Stimulated activated CD8-positive, alpha-beta memory T cell treated with anti-CD3 and anti-CD28 coated beads, Interleukin-4, amount 100 ng/mL, for 24 hours (primary cell): Measurements from ENCODE around the gene LIMS2.

Experiments used
- DNase-seq: peaks from one replicate; pipeline ENCODE4 v3.0.0-alpha.2; 2020; ENCODE audit warnings: low read depth

Gene LIMS2

DNA sequence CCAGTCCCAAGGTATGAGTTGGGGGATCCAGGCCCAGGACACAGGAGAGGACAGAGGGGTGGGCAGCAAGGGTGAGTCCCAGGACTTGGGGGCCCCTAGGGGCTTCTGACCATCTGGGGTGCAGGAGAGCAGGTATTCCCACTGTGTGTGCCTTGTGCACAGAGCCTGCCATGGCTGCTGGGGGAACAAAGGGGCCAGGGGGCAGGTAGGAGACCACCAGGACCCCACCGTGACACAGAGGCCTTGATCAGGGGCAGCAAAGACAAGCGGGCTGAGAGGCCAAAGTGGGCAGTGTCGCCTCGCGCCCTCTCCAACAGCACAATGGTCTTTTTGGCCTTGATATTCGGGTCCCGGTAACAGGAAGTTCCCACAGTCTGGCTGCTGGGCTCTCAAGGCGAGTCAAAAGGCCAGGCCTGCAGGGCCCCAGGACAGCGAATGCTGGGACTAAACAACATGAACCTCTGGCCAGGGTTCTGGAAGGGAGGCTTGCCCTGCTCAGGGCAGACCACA is 41.7 kb downstream of the LIMS2 start:
- DNase-seq: no peak

DNA sequence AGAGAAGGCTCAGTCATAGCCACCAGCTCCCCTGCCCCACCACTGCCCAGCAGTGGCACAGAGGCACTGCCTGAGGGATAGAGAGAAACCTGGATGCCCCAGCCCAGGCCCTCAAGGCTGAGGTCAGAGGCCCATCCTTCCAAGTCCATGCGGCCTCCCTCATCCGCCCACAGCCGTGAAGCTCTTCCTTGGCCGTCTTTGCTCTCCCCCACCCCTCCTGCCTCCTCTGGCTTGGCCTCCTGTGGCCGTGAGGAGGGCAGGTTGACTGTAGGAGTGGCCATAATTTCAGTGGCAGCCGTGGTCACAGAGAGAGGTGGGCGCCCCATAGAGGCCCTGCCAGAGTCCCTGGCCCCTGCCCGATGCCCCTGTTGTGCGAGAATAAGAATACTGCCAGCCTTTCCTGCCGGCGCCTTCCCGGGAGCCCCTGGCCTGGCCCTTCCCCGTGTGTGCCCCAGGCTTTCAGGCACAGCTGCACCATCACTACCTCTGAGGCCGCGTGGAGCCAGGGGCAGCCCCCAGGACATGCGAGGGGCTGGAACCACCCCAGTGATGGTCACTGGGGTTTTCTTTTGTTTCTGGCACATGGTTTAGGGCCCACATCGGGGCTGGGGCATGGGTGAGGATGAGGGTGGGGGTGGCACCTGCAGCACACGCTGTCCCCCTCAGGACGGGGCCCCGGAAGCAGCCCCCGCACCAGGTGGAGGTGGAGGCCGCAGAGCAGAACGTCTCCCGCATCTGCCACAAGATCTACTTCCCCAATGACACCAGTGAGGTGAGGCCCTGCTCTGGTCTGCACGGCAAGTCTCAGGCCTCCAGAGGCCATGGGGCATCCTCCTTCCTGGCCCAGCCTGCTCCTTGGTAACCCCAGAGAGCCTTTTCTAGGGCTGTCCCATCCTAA is 42.5 kb downstream of the LIMS2 start:
- no peak for DNase-seq

DNA sequence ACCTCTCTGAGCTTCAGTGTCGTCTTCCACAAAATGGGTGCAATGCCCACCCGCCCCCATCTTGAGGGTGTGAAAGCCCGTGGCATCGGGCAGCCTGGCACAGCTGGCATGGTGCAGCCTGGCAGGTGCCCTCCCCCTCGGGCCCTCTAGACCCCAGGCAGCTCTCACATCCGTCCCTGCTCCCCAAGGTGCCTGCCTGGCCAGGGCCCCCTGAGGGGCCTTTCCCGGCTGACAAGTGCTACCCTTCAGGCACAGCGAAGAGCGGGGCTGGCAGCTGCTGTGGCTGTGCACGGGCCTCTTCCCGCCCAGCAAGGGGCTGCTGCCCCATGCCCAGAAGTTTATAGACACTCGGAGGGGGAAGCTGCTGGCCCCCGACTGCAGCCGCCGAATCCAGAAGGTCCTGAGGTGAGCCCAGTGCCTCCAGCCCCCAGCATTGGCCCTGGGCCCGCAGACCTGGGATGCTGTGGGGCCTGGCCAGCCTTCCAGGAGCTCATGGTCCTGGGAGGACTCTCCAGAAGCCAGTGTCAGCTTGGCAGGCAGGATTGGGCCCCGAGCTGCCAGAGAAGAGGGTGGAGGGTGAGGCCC is 43.2 kb downstream of the LIMS2 start:
- no peak for DNase-seq

DNA sequence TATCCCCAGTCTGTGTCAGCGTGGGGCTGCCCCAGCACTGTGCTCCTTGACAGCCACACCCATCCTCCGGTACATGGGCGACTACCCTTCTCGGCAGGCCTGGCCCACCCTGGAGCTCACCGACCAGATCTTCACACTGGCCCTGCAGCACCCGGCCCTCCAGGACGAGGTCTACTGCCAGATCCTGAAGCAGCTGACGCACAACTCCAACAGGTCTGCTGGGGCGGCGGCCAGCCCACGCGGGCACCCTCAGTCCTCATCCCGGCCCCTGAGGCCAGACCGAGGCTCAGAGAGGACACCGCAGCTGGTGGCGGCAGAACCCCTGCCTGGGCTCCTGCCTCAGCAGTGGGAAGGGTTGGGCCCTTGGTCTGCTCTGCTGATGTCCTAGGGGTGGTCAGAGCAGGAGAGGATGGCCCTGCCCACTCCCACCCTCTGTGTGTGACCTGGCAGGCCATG is 43.8 kb downstream of the LIMS2 start:
- DNase-seq: no peak

DNA sequence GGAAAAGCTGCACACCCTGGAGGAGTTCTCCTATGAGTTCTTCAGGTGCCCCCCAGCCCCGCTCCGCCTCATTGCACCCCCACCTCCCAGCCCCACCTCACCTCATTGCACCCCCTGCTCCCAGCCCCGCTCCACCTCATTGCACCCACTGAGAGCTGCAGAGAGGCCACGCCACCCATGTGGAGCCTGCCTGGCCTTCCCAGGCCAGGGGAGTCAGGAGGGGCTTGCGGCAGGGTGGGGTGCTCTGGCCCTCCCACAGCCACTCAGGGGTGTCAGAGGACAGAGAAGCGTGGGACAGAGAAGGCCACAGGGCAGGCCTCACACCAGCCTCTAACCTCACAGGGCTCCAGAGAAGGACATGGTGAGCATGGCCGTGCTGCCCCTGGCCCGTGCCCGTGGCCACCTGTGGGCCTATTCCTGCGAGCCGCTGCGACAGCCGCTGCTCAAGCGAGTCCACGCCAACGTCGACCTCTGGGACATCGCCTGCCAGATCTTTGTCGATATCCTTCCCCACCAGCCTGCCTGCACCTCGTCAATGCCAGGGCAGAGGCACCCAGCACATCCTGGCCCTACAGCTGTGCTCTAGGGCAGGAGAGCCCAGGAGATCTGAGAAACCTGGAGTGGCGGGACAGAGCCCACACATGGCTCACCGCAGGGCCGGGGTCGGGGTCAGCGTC is 44.3 kb downstream of the LIMS2 start:
- DNase-seq: no peak

DNA sequence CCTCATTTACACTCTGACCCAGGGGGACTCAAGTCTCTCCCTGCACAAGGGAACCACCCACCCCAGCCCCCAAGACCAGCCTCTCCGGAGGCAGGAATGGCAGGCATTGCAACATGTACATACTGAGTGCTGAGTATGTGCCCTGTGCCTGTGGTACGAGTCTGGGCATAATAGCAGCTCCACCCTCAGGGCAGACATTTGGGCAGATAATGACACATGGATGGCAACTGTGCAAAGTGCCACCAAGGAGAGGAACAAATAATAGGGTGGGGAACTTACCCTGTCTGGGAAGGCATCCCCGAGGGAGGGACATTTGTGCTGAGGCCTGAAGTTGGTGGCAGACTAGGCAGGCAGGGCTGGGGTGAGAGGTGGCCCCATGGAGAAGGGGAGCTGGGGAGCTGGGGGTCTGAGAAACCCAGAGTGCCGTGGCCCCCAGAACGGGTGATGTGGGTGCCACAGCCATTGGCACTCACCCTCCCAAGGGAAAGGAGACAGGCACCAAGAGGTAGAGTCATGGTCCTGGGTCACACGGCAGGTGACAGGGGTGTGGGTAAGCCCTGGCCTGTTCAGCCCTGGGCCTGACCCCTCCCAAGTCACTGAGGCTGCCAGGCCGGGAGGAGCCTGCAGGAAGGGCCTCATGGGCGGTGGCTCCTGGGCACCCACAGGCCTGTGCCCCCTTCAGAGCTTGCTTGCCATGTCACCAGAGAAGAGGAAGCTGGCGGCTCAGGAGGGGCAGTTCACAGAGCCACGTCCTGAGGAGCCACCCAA is 45.0 kb downstream of the LIMS2 start:
- DNase-seq: no peak

DNA sequence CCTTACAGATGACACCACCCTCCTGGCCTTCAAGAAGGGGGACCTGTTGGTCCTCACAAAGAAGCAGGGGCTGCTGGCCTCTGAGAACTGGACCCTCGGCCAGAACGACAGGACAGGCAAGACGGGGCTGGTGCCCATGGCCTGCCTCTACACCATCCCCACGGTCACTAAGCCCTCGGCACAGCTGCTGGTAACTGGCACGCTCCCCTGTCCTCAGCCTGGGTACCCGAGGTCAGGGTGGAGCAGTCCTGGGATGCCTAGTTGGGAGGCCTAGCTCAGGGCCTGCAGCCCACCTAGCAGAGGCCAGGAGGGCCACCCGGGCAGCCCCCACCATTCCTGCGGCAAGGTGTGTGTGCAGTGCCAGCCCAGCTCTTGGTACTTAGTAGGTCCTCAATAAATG is 45.7 kb downstream of the LIMS2 start:
- no peak for DNase-seq

DNA sequence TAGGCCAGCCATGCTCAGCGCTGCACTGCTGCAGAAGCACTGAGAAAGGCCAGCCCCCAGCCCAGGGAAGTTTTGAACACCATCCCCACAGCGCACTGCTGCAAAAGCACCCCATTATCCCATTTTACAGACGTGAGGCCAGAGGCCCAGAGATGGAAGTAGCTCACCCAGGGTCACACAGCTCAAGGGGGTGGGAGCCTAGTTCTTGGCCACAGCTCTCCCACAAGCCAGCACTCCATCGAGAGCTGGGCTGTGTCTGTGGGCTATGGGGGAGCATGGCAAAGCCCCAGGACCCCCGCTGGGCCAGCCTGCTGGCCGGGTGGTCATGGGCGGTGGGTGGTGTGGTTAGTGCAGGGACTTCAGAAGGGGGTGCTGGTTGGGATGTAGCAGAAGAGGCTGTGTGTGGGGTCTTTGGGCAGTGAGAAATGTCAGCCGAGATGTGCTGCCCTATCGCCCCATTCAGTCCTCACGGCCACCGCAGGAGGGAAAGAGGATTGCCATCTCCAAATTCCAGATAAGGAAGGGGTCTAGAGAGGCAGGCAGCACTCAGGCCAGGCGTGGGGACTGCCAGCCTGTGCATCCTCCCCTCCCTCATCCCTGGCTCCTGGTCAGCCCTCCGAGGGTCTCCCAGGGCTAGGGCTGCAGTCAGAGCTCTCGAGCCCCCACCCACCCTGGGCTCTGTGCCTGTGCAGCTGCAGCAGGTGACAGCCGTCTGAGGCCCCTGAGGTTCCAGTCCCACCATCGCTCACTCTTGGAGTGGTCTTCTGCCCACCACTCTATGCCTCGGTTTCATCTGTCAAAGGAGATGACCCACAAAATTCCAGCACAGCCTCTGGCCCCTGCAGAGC is 46.3 kb downstream of the LIMS2 start:
- no peak for DNase-seq

DNA sequence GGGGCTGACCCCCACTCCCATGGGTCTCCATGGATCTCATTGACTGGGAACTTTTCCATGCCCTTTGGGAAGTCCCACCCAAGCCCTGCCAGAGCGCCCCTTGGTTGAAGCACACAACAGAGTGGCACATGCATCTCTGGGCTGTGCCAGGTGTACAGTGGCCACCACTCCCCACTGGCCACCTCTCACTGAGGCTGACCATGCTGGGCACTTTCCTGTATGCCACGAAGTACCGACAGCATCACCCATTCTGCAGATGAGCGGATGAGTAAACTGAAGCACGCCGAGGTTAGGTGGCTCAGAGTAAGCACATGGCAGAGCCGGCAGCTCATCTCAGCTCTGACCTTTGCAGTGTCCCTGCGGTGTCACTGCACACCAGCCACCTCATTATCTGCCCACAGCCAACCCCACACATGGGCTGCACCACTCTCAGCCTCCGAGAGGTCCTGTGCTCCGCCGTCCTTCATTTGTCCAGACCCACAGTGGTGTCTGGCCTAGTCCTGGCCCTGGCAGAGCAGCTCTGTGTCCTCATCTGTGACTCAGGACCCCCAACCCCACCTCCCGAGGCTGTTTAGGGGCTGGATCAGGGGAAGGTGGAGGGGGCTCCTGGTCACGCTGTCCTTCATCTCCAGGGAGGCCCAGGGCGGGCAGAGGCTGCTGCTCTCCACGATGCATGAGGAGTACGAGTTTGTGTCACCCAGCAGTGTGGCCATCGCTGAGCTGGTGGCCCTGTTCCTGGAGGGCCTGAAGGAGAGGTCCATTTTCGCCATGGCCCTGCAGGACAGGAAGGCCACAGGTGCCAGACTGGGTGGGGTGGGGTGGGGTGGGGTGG is 47.4 kb downstream of the LIMS2 start:
- DNase-seq: no peak

DNA sequence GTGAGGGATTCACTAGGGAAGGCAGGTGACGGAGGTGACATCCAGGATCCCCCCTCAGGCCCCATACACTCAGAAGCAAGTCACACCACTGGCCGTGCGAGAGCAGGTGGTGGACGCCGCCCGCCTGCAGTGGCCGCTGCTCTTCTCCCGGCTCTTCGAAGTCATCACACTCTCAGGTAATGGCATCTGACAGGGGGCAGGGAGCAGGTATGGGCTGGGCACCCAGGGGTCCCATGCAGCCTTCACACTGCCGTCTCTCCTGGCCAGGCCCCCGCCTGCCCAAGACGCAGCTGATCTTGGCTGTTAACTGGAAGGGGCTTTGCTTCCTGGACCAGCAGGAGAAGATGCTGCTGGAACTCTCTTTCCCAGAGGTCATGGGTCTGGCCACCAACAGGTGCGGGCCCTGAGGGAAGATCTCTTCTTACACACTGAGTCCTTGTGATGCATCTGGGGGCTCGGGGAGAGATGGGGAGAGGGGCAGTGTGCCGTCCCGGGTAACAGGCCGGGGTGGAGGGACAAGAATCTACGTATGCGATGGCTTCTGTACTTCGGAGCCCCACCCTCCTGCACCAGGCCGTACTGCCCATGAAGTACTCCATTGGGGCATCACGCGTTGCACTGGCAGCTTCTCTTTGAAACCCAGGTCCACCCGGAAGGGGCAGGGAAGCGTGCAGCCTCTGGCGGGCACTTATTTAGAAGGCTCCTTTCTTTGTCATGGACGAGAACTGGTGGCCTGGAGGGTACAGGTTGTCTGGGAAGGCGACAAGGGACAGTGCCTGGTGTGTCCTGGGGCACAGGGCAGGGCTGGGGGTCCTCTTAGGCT is 48.2 kb downstream of the LIMS2 start:
- DNase-seq: no peak

DNA sequence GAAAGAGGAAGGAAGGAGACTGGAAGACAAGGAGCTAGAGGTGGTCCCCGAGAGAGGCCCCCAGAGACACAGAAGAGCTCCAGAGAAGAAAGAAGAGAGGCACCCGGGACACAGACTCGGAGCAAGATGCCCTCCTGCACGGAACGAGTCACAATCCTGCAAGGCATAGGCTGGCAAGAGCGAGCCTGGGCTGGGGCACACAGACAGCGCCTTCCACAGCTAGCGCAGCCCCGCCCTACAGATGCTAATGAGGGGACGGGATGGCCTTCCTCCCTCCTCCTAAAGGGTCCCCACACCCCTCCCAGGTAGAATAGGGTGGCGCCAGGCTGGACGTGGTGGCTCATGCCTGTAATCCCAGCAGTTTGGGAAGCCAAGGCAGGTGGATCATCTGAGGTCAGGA is 49.2 kb downstream of the LIMS2 start:
- DNase-seq: no peak

DNA sequence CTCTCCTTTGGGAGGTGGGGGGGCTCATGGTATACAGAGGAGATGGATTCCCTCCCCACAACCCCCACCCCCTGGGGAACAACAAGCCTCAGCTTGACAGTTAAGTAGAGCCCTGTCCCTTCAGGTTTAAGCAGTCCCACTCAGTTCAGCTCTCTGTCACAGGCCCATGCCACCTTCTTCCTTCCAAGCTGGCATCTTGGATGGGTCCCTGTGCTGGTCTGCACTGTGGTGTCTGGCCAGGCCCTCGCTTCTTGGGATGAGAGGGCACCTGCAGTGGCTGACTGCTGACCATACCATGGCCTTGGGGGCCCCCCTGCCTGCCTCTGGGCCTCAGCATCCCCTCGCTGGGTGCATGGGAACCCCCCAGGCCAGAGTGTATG is 49.8 kb downstream of the LIMS2 start:
- DNase-seq: no peak

DNA sequence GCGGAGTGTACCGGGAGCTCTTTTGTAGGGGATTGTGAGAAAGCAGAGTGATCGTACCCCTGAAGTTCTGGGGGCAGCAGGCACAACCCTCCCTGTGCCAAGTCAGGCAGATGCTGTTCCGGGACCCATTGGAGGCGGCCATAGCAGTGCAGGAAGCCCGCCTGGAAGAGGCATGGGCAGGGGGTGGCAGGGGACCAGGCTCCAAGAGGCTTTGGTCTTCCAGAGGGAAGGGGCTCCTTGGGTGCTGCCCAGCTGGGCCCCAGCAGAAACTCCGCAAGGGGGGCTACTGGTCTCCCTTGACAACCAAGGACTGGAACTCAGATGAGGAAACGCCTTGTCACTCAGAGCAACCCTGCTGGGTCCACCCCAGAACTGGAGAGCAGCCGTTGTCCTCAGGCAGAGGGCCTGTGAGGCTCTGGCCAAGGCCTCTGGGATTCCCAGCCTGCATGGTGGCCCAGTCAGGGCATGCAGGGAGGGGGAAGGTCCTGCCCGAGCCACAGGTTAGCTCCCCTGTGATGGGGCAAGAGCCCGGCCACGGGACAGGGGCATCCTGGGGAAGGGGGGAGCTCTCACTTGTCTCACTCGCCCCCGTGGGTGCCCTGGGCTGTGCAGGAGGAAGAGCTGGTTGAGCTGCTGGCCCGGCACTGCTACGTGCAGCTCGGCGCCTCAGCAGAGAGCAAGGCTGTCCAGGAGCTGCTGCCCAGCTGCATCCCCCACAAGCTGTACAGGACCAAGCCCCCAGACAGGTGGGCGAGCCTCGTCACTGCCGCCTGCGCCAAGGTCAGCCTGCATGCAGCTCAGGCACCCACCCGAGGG is 50.4 kb downstream of the LIMS2 start:
- no peak for DNase-seq

DNA sequence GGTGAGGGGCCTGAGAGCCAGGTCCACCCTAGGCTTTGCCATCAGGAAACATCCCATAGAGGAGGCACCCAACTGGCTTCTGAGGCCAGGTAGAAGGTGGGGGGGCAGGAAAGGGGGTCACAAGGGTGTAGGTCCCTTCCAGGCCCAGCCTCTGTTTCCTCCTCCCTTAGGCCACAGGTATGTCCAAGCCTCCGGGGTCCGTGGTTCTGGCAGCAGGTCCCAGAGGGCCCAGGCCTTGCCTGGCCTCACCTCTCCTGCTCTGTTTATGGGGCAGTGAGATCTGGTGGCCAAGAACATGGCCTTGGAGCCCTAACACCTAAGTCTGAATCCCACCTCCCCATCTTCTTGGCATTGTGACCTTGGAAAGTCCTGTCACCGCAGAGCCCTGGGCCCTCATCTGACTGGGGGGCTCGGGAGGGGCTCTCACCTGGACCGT is 51.0 kb downstream of the LIMS2 start:
- DNase-seq: no peak

DNA sequence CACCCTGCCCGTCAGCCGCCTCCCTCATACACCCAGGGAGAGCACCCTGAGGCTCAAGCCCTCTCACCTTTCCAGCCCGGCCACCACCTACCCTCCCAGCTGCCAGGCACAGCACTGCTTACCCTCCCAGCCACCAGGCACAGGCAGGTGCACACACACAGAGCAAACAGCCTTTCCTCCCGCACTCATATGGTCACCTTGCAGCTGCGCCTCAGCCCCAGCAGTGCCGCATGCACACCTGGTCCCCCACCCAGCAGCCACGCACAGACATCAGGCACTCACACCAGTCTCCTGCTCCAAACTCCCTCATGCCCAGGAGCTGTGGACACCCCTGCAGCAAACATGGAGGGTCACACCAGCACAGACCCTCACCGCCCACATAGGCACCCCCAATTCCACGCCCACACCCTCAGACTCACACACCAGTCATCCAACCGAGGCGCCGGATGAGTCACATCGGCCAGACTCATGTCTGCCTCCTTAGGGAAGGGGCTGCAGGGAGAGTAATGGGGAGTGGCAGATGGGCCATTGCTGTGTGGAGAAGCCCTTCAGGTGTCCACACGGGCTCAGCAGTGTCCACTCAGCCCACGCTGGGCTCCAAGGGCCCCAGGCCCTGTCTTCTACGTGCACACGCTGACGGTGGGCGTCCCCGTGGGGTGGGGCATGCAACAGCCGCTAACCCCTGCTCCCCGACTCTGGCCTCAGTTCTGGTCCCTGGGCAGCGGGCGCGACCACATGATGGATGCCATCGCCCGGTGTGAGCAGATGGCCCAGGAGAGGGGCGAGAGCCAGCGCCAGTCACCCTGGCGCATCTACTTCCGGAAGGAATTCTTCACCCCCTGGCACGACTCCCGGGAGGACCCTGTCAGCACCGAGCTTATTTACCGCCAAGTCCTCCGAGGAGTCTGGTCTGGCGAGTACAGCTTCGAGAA is 51.7 kb downstream of the LIMS2 start:
- DNase-seq: no peak

DNA sequence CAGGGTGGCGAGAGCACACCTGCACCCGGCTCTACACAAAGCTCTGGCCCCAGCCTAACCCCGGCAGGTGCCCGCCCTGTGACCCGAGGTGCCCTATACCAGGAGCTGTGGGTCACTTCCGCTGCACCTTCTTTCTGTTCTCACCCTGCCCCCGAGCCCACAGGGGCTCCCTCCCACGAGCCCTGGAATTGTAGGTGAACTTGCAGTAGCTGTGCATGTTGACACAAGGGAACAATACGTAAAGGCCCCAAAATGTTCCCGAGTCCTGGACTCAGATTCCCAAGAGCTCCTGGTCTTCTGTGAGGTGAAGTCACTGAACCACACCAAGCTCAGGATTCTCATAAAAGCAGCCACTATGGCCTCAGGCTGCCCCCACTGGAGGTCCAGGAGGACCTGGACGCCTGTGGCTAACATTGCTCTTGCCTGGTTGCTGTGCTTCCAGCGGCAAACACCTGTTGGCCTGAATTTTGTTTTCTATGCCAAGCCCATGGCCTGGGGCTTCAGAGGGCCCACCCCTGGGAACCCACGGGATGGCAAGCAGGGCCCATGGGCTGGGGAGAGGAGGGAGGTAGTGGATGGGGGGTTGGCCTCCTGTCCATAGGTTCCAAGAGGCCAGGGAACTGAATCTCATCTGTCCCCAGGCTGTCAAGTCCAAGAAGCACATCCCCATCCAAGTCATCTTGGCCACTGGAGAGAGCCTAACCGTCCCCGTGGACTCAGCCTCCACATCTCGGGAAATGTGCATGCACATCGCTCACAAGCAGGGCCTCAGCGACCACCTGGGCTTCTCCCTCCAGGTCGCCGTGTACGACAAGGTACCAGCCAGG is 52.6 kb downstream of the LIMS2 start:
- DNase-seq: no peak
